Naive B cell (primary cell): ENCODE results near the gene PRR15L. TPM values are rescaled to one million over a fixed set of nuclear protein-coding genes. Genes with fewer than 3 reads are reported as not detected.

Experiments
- ATAC-seq, 2 donors: fragments of 150-1000 bp; cut with Tn5 transposase; 2 replicates each; pipeline ENCODE4 v1.10.0; 2021; ENCODE audit warnings: low read depth in 2 of 2, mild to moderate bottlenecking in 2 of 2, moderate library complexity in 2 of 2
- DNase-seq: peaks from one replicate; pipeline ENCODE4 v3.0.0; 2022
- H3K27ac Mint-ChIP-seq, 6 donors: one replicate each; pipeline ENCODE4 v1.8.0; 2020 to 2022; ENCODE audit warnings: mild to moderate bottlenecking in 6 of 6, mixed read lengths in 6 of 6, moderate library complexity in 5 of 6, inconsistent platforms in 2 of 6
- H3K27me3 Mint-ChIP-seq, 3 donors: one replicate each; pipeline ENCODE4 v1.8.0; 2021 to 2022; ENCODE audit warnings: mixed read lengths in 3 of 3, mild to moderate bottlenecking in 1 of 3
- H3K36me3 Mint-ChIP-seq, 2 donors: one replicate each; pipeline ENCODE4 v1.8.0; 2020 to 2022; ENCODE audit warnings: mixed read lengths in 2 of 2, inconsistent platforms in 1 of 2, mild to moderate bottlenecking in 1 of 2
- H3K4me1 Mint-ChIP-seq, 3 donors: one replicate each; pipeline ENCODE4 v1.8.0; 2020 to 2022; ENCODE audit warnings: mixed read lengths in 3 of 3, inconsistent platforms in 1 of 3, mild to moderate bottlenecking in 1 of 3, moderate library complexity in 1 of 3
- H3K4me3 Mint-ChIP-seq, 8 donors: one replicate each; pipeline ENCODE4 v1.8.0; 2020 to 2022; ENCODE audit warnings: mild to moderate bottlenecking in 8 of 8, mixed read lengths in 8 of 8, moderate library complexity in 8 of 8, inconsistent platforms in 2 of 8
- H3K9me3 Mint-ChIP-seq, 7 donors: one replicate each; pipeline ENCODE4 v1.8.0; 2020 to 2022; ENCODE audit warnings: mixed read lengths in 7 of 7, mild to moderate bottlenecking in 5 of 7, inconsistent platforms in 2 of 7, moderate library complexity in 1 of 7
- polyA plus RNA-seq, 6 donors: library from polyadenylated mRNA; unstranded; fragments of 300-500 nt; fragmentation: Illumina TruSeq; gene quantifications; one replicate each; pipeline ENCODE4 v1.2.3, GENCODE V29; 2021; ENCODE audit warnings: low read depth in 6 of 6

The PRR15L gene
- polyA plus RNA-seq, 6 donors from 2014 or later, result 0.25 TPM; not detected in 5

GRCh38 chr17:47966079-47966519, 8.4 kb upstream of the PRR15L start:
- no peak for DNase-seq
- Mint-ChIP-seq H3K27ac (peak overlapping the region in 1 of 6 donors; percentile 69), H3K4me3 (no peak overlapping the region), H3K4me1 (peaks cover 15 to 16% (median 16%) of the 10 kb centered on the region in 3 donors), H3K9me3 (no peaks in the 10 kb centered on the region), H3K36me3 (no peaks in the 10 kb centered on the region), H3K27me3 (peaks cover 0 to 7% (median 0%) of the 10 kb centered on the region in 3 donors)
- ATAC-seq, result no peak

- Mint-ChIP-seq H3K27me3 (peaks cover 0 to 5% (median 0%) of the 10 kb centered on the region in 3 donors), H3K4me3 (no peak overlapping the region), H3K36me3 (no peaks in the 10 kb centered on the region), H3K9me3 (no peaks in the 10 kb centered on the region), H3K4me1 (peaks cover 4% of the 10 kb centered on the region in 3 donors), H3K27ac (no peak overlapping the region)
- DNase-seq, result no peak
- ATAC-seq, result no peak
These were observed 7.2 kb upstream of the PRR15L start for GRCh38 chr17:47964856-47965255.

DNA sequence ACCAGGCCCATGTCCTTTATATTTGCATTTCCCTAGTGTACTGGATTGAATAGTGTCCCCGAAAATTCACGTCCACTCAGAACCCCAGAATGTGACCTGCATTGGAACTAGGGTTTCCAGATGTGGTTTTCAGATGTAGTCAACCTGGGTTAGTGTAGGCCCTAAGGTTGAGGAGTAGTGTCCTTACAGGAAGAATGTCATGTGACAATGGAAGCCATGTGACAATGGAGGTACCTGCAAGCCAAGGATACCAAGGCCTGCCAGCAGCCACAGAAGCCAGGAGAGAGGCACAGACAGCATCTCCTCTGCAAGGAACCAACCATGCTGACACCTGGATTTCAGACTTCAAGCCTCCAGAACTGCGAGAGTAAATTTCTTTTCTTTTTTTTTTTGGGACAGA, 5.2 kb upstream of the PRR15L start:
- no peak overlapping the region for H3K4me3 Mint-ChIP-seq
- DNase-seq, result no peak
- H3K27ac Mint-ChIP-seq, result no peak overlapping the region
- no peaks in the 10 kb centered on the region for H3K27me3 Mint-ChIP-seq
- H3K4me1 Mint-ChIP-seq, result no peaks in the 10 kb centered on the region
- no peak for ATAC-seq
- no peaks in the 10 kb centered on the region for H3K36me3 Mint-ChIP-seq
- no peaks in the 10 kb centered on the region for H3K9me3 Mint-ChIP-seq

DNA sequence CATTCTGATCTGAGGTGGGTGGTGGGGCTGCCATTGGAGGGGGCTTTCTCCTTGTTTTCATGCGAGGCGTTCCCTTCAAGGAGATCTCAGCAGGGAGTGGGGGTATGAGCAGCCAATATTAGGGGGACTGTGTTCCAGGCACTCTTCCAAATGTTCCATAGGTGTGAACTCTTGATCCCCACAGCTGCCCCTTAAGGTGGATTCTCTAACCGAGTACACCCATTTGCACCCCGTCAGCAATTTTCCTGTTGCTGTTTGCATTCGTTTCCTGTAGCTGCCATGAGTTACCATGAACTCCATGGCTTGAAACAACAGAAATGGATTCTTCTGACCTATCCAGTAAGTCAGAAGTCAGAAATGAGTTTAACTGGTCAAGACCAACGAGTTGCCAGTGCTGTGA, 3.7 kb upstream of the PRR15L start:
- no peak for DNase-seq
- Mint-ChIP-seq H3K27ac (no peak overlapping the region), H3K27me3 (no peaks in the 10 kb centered on the region), H3K36me3 (no peaks in the 10 kb centered on the region), H3K9me3 (no peaks in the 10 kb centered on the region), H3K4me3 (no peak overlapping the region), H3K4me1 (no peaks in the 10 kb centered on the region)
- no peak for ATAC-seq

DNA sequence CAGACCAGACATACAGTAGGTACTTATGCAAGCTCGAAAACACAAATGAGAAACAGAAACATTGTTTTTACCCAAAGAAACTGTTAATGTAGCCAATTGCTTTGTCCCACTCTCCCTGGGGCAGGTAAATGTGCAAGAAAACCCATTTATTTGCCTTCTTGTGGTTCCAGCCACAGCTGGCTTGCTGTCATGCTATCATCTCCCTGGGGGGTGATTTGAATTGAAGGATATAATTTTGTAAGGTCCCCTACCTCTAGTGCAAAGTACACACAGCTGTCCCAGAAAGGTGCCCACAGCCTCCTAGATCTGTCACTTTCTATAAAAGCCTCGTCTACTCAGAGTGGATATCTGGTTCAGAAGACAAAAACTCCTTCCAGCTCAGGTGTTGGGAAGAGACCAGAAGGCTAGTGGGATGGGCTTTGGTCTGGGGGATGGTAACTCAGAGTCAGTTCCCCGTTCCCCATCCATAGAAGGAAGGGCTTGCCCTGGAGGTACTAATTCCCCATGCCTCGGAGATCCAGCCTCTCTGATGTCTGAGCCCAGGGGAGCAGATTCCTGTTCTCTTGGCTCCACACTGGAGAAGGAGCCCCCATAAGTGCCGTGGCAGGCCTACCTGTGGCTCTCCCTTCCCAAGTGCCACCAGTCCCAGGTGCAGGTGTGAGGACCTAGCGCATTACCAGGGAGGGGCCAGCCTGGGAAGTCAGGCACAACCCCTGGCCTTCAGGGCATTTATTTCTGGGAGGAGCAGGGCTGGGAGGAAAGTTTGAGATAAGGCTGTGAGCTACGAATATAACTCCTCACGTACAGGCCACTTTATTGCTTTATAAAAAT, 2.4 kb upstream of the PRR15L start:
- H3K36me3 Mint-ChIP-seq, result no peaks in the 10 kb centered on the region
- peak overlapping the region in 1 of 6 donors; percentile 9 for H3K27ac Mint-ChIP-seq
- ATAC-seq (no peak), DNase-seq (no peak)
- H3K4me3 Mint-ChIP-seq, result no peak overlapping the region
- no peaks in the 10 kb centered on the region for H3K27me3 Mint-ChIP-seq
- no peaks in the 10 kb centered on the region for H3K4me1 Mint-ChIP-seq
- no peaks in the 10 kb centered on the region for H3K9me3 Mint-ChIP-seq

DNA sequence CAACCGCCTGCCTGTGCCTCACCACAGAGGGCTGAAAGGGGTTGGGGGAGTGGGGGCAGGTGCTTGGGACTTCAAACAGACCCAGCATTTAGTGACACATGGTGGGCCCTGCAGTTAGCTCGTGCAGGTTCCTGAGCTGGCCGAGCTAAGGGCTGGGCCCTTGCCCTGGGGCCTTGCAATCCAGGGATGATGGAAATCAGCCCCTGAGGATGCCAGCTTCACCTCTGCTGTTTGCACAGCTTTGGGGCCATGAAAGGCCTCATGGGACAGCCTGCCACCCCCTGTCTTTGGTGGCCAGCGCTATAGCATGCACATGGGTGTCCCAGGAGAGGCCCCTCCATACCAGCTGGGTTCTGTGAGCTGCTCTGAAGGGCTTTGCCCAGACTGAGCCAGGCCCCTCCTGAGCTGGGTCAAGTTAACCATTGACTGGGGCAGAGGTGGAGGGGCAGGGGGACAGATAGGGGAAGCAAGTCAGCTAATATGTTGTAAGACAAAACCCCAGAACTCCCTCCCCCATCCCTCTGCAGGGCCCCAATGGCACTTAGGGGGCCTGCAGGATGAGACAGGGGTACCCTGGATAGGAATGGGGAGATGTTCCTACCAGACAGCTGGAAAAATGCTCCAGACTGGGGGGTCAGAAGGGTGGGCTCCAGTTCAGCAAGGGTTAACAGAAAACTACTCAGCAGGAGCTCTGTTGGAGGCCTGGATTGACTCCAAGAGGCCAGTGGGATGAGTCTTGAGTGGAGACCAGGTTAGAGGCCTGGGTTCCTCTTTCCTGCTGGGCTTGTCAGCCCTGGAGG, 692 bp downstream of the PRR15L start:
- ATAC-seq, result no peak
- Mint-ChIP-seq H3K36me3 (no peaks in the 10 kb centered on the region), H3K27me3 (no peaks in the 10 kb centered on the region)

DNA sequence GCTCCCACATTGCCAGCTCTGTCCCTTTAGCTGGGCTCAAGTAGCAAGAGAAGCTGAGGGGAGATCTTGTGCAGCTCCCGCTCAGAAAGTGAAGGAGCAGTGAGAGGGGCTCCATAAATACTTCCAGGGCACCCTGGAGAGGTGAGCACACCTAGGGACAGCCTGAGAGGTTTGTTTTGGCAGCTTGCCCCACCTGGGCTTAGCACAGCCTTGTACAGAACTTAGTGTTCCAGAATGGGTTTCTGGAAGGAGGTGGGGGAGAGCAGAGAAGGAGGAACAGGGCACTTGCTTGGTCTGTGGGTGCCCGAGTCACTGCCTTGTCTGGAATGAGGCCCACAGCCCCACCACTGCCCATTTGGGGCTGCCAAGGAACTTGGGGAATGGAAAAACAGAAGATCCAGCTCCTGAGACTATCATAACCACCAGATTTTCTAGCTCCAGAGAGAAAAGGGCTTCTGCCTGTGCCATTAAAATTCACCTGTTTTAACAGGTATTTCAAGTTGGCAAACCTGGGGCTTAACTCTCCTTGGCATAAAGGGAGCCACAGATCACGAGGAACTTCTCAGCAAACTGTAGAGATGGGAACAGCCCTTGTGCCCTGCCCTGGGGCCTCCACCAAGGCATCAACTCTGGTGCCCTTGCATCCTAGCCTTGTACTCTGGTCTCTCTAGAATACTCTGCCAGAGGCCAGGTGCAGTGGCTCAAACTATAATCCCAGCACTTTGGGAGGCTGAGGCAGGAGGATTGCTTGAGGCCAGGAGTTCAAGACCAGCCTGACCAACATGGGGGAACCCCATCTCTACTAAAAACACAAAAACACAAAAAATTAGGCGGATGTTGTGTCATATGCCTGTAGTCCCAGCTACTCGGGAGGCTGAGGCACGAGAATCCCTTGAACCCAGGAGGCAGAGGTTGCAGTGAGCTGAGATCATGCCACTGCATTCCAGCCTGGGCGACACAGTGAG, 1.9 kb downstream of the PRR15L start:
- Mint-ChIP-seq H3K36me3 (no peaks in the 10 kb centered on the region), H3K27ac (no peak overlapping the region), H3K9me3 (no peaks in the 10 kb centered on the region), H3K4me1 (no peaks in the 10 kb centered on the region), H3K4me3 (no peak overlapping the region), H3K27me3 (no peaks in the 10 kb centered on the region)
- ATAC-seq, result no peak
- DNase-seq, result no peak

More for the DNA sequence above, 692 bp downstream of the PRR15L start:
- Mint-ChIP-seq H3K27ac (no peak overlapping the region), H3K4me1 (no peaks in the 10 kb centered on the region), H3K9me3 (no peaks in the 10 kb centered on the region), H3K4me3 (no peak overlapping the region)
- no peak for DNase-seq

- no peak for ATAC-seq
- no peak for DNase-seq
- no peaks in the 10 kb centered on the region for H3K9me3 Mint-ChIP-seq
- H3K4me3 Mint-ChIP-seq, result no peak overlapping the region
- H3K27me3 Mint-ChIP-seq, result no peaks in the 10 kb centered on the region
- H3K4me1 Mint-ChIP-seq, result peaks cover 12 to 14% (median 13%) of the 10 kb centered on the region in 3 donors
- H3K36me3 Mint-ChIP-seq, result no peaks in the 10 kb centered on the region
- H3K27ac Mint-ChIP-seq, result no peak overlapping the region
These were observed 3.8 kb downstream of the PRR15L start for GRCh38 chr17:47953909-47954308.

DNA sequence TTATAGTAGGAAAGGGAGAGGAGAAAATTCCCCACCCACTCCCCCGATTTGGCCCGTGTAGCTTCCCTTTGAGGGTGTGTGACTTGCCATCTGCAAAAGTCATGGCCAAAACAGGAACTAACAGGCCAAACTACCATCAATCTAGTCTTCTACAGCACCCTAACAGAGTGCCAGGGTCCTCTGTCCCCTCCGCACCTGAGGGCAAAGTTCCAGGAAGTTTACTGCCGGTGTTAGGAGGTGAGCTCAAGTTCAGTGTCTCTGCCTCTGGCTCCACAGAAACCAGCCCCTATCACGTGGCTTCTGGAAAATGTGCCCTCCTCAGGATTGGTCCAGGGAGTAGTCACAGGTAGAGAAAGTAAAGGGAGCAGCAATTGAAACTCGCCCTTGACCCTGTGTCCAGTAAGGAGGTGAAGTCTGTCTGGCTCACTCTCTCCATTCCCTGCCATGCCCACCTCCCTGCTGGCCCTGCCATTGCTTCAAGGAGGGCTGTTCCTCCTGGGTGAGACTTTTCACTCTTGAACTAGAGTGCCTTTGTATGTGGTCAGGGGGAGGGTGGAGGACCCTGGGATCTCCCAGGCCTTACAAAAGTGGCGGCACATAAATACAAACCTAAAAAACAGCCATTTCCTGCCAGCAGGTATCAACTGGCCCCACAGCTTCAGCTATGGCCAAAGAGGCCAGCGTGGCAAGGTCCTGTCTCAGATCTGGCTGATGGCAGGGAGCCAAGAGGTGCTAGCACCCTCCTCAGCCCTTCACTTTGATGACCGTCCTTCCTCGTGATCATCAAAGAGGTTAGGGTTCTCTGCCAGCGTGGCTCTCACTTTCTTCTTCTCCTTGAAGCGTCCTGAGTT, 5.3 kb downstream of the PRR15L start:
- Mint-ChIP-seq H3K36me3 (no peaks in the 10 kb centered on the region), H3K9me3 (no peaks in the 10 kb centered on the region), H3K27ac (peak overlapping the region in 1 of 6 donors; percentile 24), H3K4me3 (no peak overlapping the region), H3K27me3 (no peaks in the 10 kb centered on the region), H3K4me1 (peaks cover 15 to 18% (median 17%) of the 10 kb centered on the region in 3 donors)
- no peak for ATAC-seq
- DNase-seq, result no peak

DNA sequence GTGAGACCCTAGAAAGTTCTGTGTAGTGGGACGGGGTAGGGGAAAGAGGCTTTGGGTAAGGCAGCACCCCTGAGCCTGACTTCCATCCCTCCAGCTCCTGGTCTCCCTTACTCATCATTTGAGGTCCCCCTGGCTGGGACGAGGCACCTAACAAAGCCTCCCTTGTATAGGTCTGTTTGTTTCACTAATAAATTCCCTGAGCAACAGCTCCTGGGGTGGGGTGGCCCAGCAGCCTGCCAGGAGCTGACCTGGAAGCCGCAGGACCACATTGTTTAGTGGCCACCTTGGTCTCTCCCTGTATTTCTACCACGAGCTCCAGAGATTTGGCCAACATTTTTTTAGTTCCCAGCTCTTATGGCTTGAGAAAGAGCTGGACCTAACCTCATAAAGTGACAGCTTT, 7.2 kb downstream of the PRR15L start:
- Mint-ChIP-seq H3K36me3 (peaks cover 0 to 5% of the 10 kb centered on the region in 2 donors), H3K4me3 (peak overlapping the region in 1 of 8 donors; percentile 20), H3K9me3 (no peaks in the 10 kb centered on the region), H3K27ac (no peak overlapping the region), H3K4me1 (peaks cover 19 to 27% (median 21%) of the 10 kb centered on the region in 3 donors), H3K27me3 (no peaks in the 10 kb centered on the region)
- ATAC-seq (no peak), DNase-seq (no peak)

DNA sequence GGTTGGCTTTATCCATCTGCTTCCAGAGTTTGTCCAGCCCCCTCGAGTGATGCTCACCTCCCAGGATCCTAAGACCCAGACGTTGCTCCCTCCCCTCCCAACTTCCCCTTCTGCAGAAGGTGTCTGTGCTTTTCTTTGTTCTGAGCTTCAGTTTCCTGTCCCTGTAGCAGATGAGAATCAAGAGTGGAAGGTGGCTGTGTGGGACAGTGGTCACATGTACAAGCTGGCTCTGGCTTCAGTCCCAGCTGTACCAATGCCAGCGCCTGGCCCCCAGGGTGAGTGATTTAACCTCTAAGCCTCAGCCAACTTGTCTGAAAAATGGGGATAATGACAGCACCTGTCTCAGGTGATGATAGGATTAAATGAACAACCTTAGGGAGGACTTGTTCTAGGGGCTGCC, 7.7 kb downstream of the PRR15L start:
- H3K4me1 Mint-ChIP-seq, result peaks cover 21 to 31% (median 24%) of the 10 kb centered on the region in 3 donors
- peak; percentile 23 to 44 for ATAC-seq
- H3K4me3 Mint-ChIP-seq, result peak overlapping the region in 3 of 8 donors; percentile 44 to 91 (median 75)
- H3K36me3 Mint-ChIP-seq, result peaks cover 4 to 5% of the 10 kb centered on the region in 2 donors
- no peak for DNase-seq
- no peaks in the 10 kb centered on the region for H3K27me3 Mint-ChIP-seq
- no peaks in the 10 kb centered on the region for H3K9me3 Mint-ChIP-seq
- peak overlapping the region in 3 of 6 donors; percentile 17 to 87 (median 67) for H3K27ac Mint-ChIP-seq

DNA sequence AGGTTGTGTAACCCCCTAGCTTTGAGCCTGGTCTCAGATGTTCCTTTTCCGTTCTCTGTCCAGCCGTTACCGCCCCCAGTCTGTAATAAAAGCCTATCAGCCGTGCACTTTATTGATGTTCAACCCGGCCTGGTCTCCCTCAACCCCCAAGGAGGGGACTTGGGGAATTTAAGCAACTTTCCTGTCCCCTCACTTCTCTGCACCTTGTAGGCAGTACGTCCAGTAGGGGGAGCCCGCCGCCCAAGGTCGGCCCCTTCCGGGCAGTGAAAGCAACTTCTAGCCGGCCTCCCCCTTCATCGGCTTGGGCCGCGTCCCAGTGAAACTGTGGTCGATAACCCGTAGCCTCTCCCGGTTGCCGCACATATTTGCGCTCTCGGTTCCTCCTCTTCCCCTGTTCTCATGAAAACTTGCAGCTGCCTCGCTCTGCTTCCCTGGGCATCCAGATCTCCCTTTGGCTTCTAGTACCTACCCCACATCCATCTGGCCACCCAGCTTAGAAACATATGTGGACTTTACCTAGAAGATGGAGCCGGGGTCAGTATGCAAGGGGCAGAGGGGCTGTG, 8.4 kb downstream of the PRR15L start:
- Mint-ChIP-seq H3K27me3 (no peaks in the 10 kb centered on the region), H3K4me1 (peaks cover 21 to 38% (median 28%) of the 10 kb centered on the region in 3 donors), H3K4me3 (peak overlapping the region; percentile 25 to 91 (median 80)), H3K27ac (peak overlapping the region in 4 of 6 donors; percentile 17 to 87 (median 60)), H3K9me3 (no peaks in the 10 kb centered on the region), H3K36me3 (peaks cover 5 to 10% of the 10 kb centered on the region in 2 donors)
- DNase-seq (peak; percentile 72), ATAC-seq (peak; percentile 78 to 79)
